HEK293 (cell line): ENCODE measurements around the gene TCEANC2.

Experiments used
- CTCF ChIA-PET: fragments of 350-600 bp; formaldehyde crosslinking; extraction: SDS; loops from one replicate; lab custom pipeline; 2021; ENCODE audit warnings: antibody characterized with exemption; lab: Yijun Ruan, JAX
- POLR2A ChIA-PET: fragments of 300-600 bp; formaldehyde crosslinking; extraction: SDS; loops from one replicate; lab custom pipeline; 2020; ENCODE audit warnings: antibody characterized with exemption, inconsistent platforms; lab: Yijun Ruan, JAX
- H3K27ac ChIP-seq: fragments of 200-500 bp; sonication (Bioruptor generic); 2 replicates; pipeline ENCODE4 v1.5.1; 2014; ENCODE audit warnings: low read depth, low read length, control low read depth, inconsistent platforms; ENCODE audit errors: extremely low read depth
- H3K36me3 ChIP-seq, 2 experiments: fragments of 200-500 bp in 1 of 2; sonication (Bioruptor generic) in 1 of 2; 1 replicate in 1 of 2; 2 replicates in 1 of 2; pipeline ENCODE4 v1.5.1; 2014 to 2017; ENCODE audit warnings: inconsistent platforms in 2 of 2, low read length in 2 of 2; ENCODE audit not compliant: control insufficient read depth in 2 of 2, insufficient read depth in 1 of 2
- H3K4me1 ChIP-seq: fragments of 200-500 bp; sonication (Bioruptor generic); 2 replicates; pipeline ENCODE4 v1.5.1; 2014; ENCODE audit warnings: mild to moderate bottlenecking, low read length, inconsistent platforms; ENCODE audit not compliant: control insufficient read depth, insufficient read depth
- H3K4me3 ChIP-seq: 2 replicates; pipeline ENCODE4 v1.5.1; 2011; ENCODE audit warnings: low read depth, mild to moderate bottlenecking, control low read depth, low read length, moderate library complexity
- H3K9me3 ChIP-seq: fragments of 200-500 bp; sonication (Bioruptor generic); 2 replicates; pipeline ENCODE4 v1.5.1; 2014; ENCODE audit warnings: low read depth, low read length, inconsistent platforms; ENCODE audit not compliant: control insufficient read depth, insufficient read depth
- PATZ1 ChIP-seq: fragments of 450-650 bp; formaldehyde crosslinking; IDR thresholded peaks from 2 replicates; pipeline ENCODE4 v1.5.1; 2016; ENCODE audit warnings: missing biosample characterization, missing genetic modification characterization
- ZNF18 ChIP-seq: fragments of 450-650 bp; formaldehyde crosslinking; IDR thresholded peaks from 2 replicates; pipeline ENCODE4 v1.5.1; 2016; ENCODE audit warnings: missing biosample characterization, missing genetic modification characterization
- ZNF239 ChIP-seq: fragments of 450-650 bp; formaldehyde crosslinking; IDR thresholded peaks from 2 replicates; pipeline ENCODE4 v1.5.1; 2016; ENCODE audit warnings: missing biosample characterization, missing genetic modification characterization
- ZNF266 ChIP-seq: fragments of 450-650 bp; formaldehyde crosslinking; IDR thresholded peaks from 2 replicates; pipeline ENCODE4 v1.5.1; 2016; ENCODE audit warnings: missing biosample characterization, missing genetic modification characterization, low read depth
- ZNF423 ChIP-seq: fragments of 450-650 bp; formaldehyde crosslinking; IDR thresholded peaks from 2 replicates; pipeline ENCODE4 v1.5.1; 2016; ENCODE audit warnings: missing biosample characterization, missing genetic modification characterization
- ZNF426 ChIP-seq: fragments of 450-650 bp; formaldehyde crosslinking; IDR thresholded peaks from 2 replicates; pipeline ENCODE4 v1.5.1; 2017; ENCODE audit warnings: missing biosample characterization, missing genetic modification characterization, mild to moderate bottlenecking, inconsistent platforms, moderate library complexity
- ZNF449 ChIP-seq: fragments of 450-650 bp; formaldehyde crosslinking; IDR thresholded peaks from 2 replicates; pipeline ENCODE4 v1.5.1; 2017; ENCODE audit warnings: missing biosample characterization, mild to moderate bottlenecking, missing genetic modification characterization, moderate library complexity
- ZNF549 ChIP-seq: fragments of 450-650 bp; IDR thresholded peaks from 2 replicates; pipeline ENCODE4 v1.5.1; 2018; ENCODE audit warnings: missing biosample characterization, missing genetic modification characterization, mild to moderate bottlenecking, inconsistent platforms, moderate library complexity
- ZNF560 ChIP-seq: fragments of 450-650 bp; formaldehyde crosslinking; IDR thresholded peaks from 2 replicates; pipeline ENCODE4 v1.5.1; 2017; ENCODE audit warnings: missing biosample characterization, missing genetic modification characterization, borderline replicate concordance
- ZNF600 ChIP-seq: fragments of 450-650 bp; formaldehyde crosslinking; IDR thresholded peaks from 2 replicates; pipeline ENCODE4 v1.5.1; 2016; ENCODE audit warnings: missing biosample characterization, missing genetic modification characterization
- ZNF624 ChIP-seq: fragments of 450-650 bp; formaldehyde crosslinking; IDR thresholded peaks from 2 replicates; pipeline ENCODE4 v1.5.1; 2017; ENCODE audit warnings: missing biosample characterization, missing genetic modification characterization
- ZNF645 ChIP-seq: fragments of 450-650 bp; formaldehyde crosslinking; IDR thresholded peaks from 2 replicates; pipeline ENCODE4; 2016; ENCODE audit warnings: missing biosample characterization, missing genetic modification characterization
- ZNF777 ChIP-seq: fragments of 450-650 bp; formaldehyde crosslinking; IDR thresholded peaks from 2 replicates; pipeline ENCODE4 v1.5.1; 2017; ENCODE audit warnings: missing biosample characterization, missing genetic modification characterization, borderline replicate concordance
- ZNF791 ChIP-seq: fragments of 450-650 bp; formaldehyde crosslinking; IDR thresholded peaks from 2 replicates; pipeline ENCODE4 v1.5.1; 2016; ENCODE audit warnings: missing biosample characterization, missing genetic modification characterization
- ZNF837 ChIP-seq: fragments of 450-650 bp; formaldehyde crosslinking; IDR thresholded peaks from 2 replicates; pipeline ENCODE4 v1.5.1; 2016; ENCODE audit warnings: missing biosample characterization, missing genetic modification characterization
- TF ChIP-seq, protein P1 (sequence below): fragments of 450-650 bp; formaldehyde crosslinking; IDR thresholded peaks from 2 replicates; pipeline ENCODE4 v1.5.1; 2016; ENCODE audit warnings: missing biosample characterization, missing genetic modification characterization
- TF ChIP-seq, protein P2 (sequence below): fragments of 450-650 bp; formaldehyde crosslinking; IDR thresholded peaks from 2 replicates; pipeline ENCODE4 v1.5.1; 2016; ENCODE audit warnings: missing biosample characterization, missing genetic modification characterization

The TCEANC2 gene

DNA sequence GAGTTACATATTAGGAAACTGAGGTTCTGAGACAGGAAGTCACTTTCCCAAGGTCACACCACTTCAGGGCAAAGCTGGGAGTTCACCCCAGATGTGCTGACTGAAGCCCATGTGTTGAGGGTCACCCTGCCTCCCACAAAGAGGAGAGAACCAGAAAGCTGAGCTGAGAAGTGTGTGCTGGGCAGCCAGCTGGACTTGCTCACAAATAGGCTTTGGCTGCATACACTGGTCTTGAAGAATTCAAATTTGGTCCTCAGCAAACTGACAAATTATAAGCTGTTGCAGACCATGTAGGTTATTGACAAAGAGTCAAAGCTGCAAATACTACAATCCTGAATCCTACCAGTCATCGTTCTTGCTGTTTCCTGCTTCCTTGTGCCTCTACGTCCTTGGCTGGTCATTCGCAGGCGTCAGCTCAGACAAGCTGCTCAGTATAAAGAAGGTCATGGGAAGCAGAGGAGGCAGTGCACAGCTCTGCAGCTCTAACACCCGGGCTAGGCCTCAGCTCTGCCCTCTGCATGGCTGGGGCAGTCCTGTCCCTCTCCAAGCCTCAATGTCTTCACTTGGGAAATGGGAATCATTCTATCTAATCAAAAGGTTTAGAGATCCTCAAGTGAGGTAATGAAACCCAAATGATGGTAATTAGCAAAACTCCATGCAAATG lies 59.4 kb downstream of the TCEANC2 start:
- CTCF ChIA-PET = interaction anchor here (0.6 to 2.9 kb wide), 5 partner anchors 8 to 32 kb away, joined by 3 to 12 read pairs (median 3); no protein-coding TSS in a partner anchor
- TF ChIP-seq, protein P1, sequence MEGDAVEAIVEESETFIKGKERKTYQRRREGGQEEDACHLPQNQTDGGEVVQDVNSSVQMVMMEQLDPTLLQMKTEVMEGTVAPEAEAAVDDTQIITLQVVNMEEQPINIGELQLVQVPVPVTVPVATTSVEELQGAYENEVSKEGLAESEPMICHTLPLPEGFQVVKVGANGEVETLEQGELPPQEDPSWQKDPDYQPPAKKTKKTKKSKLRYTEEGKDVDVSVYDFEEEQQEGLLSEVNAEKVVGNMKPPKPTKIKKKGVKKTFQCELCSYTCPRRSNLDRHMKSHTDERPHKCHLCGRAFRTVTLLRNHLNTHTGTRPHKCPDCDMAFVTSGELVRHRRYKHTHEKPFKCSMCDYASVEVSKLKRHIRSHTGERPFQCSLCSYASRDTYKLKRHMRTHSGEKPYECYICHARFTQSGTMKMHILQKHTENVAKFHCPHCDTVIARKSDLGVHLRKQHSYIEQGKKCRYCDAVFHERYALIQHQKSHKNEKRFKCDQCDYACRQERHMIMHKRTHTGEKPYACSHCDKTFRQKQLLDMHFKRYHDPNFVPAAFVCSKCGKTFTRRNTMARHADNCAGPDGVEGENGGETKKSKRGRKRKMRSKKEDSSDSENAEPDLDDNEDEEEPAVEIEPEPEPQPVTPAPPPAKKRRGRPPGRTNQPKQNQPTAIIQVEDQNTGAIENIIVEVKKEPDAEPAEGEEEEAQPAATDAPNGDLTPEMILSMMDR (tag by site-specific recombination) = no peak
- no peak for TF ChIP-seq ZNF777 (tag by site-specific recombination)
- no peak for TF ChIP-seq ZNF449
- no peak for TF ChIP-seq ZNF423 (tag by site-specific recombination)
- no peak for TF ChIP-seq ZNF624 (tag by site-specific recombination)
- no peak for TF ChIP-seq ZNF18
- no peak for TF ChIP-seq PATZ1 (tag by site-specific recombination)
- no peak for TF ChIP-seq ZNF266 (tag by site-specific recombination)
- TF ChIP-seq ZNF560 (tag by site-specific recombination) = no peak
- no peak for TF ChIP-seq ZNF837 (tag by site-specific recombination)
- no peak for TF ChIP-seq ZNF549 (tag by site-specific recombination)
- TF ChIP-seq ZNF239 (tag by site-specific recombination) = no peak
- TF ChIP-seq, protein P2, sequence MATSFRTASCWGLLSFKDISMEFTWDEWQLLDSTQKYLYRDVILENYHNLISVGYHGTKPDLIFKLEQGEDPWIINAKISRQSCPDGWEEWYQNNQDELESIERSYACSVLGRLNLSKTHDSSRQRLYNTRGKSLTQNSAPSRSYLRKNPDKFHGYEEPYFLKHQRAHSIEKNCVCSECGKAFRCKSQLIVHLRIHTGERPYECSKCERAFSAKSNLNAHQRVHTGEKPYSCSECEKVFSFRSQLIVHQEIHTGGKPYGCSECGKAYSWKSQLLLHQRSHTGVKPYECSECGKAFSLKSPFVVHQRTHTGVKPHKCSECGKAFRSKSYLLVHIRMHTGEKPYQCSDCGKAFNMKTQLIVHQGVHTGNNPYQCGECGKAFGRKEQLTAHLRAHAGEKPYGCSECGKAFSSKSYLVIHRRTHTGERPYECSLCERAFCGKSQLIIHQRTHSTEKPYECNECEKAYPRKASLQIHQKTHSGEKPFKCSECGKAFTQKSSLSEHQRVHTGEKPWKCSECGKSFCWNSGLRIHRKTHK (tag by site-specific recombination) = no peak
- no peak for TF ChIP-seq ZNF791 (tag by site-specific recombination)
- no peak for TF ChIP-seq ZNF645
- TF ChIP-seq ZNF600 = no peak
- TF ChIP-seq ZNF426 = no peak
- POLR2A ChIA-PET = no interaction called here
- no peaks in the 10 kb centered on the region for H3K4me1 ChIP-seq
- H3K36me3 ChIP-seq = no peaks in the 10 kb centered on the region
- H3K9me3 ChIP-seq = no peaks in the 10 kb centered on the region
- no peak overlapping the region for H3K27ac ChIP-seq
- no peak overlapping the region for H3K4me3 ChIP-seq
